ENCODE measurements around the gene ZSWIM1.
"Not testable (repeated sequence)": the region's sequence is repeated elsewhere in the genome, so short reads cannot be mapped to it uniquely, and the experiment has no call there.

Gene ZSWIM1

DNA sequence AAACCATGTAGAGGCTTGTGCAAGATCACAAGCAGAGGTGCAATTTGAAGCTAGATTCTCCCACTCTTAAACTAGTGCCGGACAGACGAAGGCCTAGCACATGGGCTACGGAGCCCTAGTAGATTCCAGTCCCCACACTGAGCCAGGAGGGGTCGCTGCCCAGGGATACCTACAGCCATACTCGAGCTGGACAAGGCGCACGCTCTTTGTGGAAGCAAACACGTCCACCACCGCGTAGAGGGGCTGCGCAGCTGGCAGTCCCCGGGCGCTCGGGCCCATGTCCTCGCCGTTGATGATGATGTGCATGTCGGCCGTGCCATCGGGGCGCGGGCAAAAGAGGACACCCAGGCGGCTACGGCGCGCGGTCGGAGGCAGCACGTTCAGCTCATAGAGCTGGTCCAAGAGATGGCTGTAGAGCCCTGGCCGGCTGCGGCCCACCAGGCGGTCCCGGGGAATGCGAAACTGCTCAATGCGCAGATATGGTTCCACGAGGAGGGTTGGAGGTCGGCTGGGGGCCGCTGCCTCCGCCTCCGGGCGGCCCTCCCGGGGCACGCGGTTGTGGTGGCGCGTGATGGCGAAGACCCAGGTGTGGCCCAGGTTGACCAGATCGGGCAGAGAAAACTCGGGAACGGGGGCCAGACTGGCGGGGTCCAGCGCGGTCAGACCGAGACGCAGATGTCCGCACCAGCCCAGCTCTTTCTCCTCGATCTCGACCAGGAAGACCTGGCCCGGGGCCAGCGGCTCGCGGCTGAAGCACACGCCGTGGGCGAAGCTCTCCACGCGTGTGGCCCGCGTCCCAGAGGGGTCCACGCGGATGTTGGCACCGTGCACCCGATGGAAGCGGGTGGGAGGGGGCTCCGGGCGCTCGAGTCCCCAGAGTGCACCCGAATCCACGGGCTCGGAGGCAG lies 9.3 kb downstream of the ZSWIM1 start:
- peak in 2 of 4 experiments; percentile 15 to 22 for DNase-seq

DNA sequence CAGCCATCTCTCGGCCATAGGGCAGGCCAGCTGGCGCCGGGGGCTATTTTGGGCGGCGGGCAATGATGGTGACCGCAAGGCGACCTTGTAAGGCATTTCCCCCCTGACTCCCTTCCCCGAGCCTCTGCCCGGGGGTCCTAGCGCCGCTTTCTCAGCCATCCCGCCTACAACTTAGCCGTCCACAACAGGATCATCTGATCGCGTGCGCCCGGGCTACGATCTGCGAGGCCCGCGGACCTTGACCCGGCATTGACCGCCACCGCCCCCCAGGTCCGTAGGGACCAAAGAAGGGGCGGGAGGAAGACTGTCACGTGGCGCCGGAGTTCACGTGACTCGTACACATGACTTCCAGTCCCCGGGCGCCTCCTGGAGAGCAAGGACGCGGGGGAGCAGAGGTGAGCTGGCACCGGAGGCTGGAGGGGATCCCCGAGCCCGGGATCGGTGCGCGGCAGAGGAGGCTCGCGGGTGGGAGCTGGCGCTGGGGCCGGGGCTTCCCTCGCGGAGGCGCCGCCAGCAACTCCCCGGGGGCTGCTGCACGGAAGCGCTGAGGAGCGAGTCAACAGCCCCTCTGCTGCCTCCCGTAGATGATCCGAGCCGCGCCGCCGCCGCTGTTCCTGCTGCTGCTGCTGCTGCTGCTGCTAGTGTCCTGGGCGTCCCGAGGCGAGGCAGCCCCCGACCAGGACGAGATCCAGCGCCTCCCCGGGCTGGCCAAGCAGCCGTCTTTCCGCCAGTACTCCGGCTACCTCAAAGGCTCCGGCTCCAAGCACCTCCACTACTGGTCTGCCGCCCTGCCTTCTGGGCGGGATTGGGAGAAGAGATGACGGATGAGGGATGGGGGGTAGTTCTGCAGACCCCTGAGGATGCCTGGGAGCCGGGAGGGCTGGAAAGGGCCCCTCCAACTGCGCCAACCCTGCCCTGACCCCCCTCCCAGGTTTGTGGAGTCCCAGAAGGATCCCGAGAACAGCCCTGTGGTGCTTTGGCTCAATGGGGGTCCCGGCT lies 10.3 kb downstream of the ZSWIM1 start, which contains the start of the genes CTSA and NEURL2:
Gene CTSA (plus strand): TSS at position 351 of the 999 bp plus-strand sequence. CDS start 234 bp downstream, at position 585.
Gene NEURL2 (minus strand): TSS at position 224 of the 999 bp plus-strand sequence. CDS start 217 bp downstream, at position 7.
- peak; percentile 61 to 73 (median 71) for DNase-seq

DNA sequence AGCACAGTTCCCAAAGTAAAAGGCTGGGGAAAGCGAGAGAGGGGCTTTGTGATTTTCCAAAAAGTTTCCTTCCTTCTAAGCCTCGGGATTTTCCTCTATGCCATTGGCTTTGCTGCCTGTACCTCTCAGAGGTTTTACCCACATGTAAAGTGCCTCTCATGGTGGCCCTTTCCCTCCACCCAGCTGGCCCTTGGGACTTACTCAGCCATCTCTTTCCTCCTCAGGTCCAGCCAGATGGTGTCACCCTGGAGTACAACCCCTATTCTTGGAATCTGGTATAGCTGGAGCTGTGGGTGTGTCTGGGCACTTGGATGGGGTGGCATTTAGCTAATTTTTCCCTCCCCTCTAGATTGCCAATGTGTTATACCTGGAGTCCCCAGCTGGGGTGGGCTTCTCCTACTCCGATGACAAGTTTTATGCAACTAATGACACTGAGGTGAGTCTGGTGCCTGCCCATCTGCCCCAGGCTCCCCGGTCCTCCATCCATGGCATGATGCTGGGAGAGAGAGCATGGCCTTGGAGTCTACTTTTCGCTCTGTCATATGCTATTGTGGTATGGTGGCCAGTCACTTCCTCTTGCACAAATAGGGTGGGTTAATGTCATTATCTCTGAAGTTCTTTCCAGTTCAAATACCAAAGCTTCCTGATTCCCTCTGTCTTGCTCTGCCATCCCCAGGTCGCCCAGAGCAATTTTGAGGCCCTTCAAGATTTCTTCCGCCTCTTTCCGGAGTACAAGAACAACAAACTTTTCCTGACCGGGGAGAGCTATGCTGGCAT lies 11.2 kb downstream of the ZSWIM1 start:
- no peak for DNase-seq

DNA sequence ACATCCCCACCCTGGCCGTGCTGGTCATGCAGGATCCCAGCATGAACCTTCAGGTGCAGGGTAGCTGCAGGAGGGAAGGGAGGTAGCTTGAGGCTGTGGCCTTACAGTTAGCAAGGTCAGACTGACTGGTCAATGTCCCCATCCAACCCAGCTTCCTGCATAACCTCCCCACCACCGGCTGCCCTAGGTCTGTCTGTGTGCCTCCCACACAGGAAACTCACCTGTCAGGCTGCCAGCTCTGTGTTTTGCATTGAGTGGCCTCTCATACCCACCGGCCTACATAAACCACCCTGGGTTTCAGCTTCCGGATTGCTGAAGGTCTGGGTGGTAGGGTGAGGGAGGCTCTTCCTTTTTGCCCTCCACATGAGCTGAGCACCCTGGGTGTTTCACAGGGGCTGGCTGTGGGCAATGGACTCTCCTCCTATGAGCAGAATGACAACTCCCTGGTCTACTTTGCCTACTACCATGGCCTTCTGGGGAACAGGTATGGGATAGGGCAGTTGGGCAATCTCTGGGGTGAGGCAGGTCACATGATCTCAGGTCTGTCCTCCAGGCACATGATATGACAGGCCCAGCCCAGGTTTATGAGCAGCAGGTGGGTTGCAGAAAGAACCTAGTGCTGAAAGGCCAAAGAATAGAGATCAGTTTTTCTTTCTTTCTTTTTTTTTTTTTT lies 11.9 kb downstream of the ZSWIM1 start:
- DNase-seq, result no peak

DNA sequence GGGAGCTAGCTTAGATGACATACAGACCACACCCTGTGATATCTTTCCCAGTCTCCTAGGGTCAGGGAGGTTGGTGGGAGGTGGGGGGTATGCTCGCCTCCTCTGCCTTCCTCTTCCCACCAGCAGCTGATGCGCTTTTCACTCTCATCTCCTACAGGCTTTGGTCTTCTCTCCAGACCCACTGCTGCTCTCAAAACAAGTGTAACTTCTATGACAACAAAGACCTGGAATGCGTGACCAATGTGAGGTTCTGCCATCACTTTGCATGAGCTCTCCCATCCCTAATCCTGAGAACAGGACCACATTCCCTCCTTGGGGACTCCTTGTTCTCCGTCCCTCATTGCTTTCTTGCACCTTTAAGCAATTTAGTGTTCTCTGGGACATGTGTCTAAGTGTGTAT lies 12.8 kb downstream of the ZSWIM1 start:
- DNase-seq, result no peak

DNA sequence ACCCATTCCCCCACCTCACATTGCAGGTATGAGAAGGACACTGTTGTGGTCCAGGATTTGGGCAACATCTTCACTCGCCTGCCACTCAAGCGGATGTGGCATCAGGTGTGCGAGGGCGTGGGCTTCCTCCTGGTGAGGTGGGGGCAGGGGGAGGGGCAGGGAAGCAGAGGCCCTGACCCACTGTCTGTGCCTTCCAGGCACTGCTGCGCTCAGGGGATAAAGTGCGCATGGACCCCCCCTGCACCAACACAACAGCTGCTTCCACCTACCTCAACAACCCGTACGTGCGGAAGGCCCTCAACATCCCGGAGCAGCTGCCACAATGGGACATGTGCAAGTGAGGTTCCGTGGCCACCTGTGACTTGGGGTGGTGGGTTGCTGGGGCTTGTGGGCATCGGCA lies 13.8 kb downstream of the ZSWIM1 start:
- no peak for DNase-seq

DNA sequence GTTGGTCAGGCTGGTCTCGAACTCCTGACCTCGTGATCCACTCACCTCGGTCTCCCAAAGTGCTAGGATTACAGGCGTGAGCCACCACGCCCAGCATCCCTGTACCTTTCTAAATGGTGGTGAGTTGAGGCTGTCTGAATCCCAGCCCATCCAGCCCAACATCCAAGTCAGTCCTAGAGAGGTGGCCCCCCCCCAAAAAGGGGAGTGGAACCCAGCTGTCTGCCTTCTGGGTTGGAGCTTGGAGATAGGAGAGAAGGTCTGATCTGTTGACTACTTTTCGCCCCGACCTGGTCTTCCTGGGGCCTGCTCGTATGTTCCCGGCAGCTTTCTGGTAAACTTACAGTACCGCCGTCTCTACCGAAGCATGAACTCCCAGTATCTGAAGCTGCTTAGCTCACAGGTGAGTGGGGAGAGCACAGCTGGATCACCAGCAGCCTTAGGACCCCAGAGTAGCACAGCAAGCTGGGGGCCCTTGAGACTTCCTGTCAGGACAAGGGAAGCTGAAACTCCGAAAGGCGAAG lies 15.7 kb downstream of the ZSWIM1 start:
- DNase-seq, result no peak

DNA sequence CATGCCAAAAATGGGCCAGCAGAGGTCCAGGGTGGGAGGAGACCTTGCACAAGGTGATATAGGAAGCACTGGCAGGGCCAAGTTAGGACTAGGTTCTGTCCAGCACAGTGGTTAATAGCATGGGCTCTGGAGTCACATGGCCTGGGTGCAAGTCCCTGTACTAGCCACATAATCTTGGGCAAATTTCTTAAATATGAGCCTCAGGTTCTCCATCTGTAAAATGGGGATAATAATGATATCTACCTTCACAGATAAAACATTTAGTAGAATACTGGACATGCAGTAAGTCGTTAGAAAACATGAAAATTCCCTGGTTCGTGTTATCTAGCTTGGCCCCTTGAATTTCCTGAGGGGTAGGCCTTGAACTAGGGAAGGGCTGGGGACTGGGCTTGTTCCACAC lies 16.3 kb downstream of the ZSWIM1 start:
- no peak for DNase-seq

DNA sequence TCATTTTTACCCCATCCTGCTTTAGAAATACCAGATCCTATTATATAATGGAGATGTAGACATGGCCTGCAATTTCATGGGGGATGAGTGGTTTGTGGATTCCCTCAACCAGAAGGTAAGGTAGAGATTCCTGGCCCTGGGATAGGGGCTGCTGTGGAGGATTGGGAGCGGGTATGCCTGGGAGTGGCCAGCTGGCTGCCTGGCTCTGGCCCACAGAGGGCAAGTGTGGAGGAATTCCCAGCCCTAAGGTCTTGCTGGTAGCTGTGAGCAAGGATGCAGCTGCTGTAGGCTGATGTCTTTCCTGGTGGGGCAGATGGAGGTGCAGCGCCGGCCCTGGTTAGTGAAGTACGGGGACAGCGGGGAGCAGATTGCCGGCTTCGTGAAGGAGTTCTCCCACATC lies 16.7 kb downstream of the ZSWIM1 start:
- DNase-seq, result no peak

DNA sequence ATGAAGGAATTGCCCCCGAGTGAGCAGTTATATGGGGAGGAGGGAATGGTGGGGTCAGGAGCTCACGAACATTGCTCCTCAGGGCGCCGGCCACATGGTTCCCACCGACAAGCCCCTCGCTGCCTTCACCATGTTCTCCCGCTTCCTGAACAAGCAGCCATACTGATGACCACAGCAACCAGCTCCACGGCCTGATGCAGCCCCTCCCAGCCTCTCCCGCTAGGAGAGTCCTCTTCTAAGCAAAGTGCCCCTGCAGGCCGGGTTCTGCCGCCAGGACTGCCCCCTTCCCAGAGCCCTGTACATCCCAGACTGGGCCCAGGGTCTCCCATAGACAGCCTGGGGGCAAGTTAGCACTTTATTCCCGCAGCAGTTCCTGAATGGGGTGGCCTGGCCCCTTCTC lies 17.3 kb downstream of the ZSWIM1 start:
- no peak for DNase-seq

DNA sequence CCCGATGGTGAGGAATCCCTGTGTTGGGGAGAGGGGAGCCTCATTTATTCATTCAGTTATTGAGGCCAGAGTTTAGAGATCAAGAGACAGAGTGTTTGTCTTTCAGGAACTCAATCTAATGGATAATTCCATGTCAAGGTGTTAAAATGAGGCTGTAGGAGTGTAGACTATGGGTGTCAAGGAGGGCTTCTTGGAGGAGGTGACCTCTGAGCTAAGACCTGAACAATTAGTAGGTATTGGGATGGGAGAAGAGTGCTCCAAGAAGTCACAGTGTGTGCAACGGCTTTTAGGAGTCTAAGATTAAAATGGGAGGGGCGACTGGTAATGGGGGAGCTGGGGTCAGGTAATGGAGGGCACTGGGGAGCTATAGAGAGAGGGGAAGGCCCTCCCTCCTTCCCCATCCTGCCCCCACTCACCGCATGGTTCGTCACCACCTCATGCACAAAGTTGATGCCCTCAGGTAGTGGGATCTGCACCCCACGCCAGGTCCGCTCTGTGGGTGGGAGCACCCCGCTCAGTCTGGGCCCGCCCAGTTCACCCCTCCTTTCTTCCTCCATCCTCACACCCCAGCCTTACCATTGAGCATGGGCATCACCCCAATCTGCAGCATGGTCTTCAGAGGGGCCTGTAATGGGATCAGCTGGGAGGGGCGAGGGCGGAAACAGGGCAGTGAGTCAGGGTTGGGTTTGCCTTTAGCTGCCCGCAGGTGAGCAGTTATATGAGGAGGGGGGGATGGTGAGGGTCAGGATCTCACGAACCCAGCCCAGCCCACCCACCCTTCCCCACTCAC lies 18.2 kb downstream of the ZSWIM1 start:
- no peak for DNase-seq

DNA sequence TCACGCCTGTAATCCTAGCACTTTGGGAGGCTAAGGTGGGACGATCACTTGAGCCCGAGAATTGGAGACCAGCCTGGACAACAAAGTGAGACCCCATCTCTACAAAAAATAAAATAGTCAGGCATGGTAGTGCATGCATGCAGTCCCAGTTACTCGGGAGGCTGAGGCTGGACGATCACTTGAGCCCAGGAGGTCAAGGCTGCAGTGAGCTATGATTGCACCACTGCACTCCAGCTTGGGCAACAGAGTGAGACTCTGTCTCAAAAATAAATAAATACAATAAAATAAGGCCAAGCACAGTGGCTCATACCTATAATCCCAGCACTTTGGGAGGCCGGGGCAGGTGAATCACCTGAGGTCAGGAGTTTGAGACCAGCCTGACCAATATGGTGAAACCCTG lies 20.3 kb downstream of the ZSWIM1 start:
- DNase-seq, result not testable (repeated sequence)

DNA sequence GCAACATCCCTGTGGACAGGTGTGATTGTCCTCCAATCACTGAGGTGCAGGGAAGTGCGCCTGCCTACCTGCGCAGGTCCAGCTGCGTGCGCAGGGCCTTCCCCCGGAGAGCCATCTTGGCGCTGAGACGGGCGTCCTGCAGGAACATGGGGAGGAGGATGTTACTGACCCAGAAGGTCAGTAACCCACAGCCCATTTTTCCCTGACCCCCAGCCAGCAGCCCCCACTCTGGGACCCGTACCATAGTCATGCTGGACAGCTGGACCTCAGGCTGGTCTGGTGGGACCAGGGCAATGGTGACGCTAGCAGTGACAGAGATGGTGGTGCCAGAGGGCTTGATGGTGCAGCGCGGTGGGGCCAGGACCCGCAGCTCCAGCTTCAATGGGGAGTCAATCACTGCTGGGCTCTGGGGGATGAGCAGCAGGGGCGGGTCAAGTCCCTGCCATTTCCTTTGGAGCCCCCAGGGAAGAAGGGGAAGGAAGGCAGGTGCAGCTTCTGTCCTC lies 21.2 kb downstream of the ZSWIM1 start:
- DNase-seq, result no peak

DNA sequence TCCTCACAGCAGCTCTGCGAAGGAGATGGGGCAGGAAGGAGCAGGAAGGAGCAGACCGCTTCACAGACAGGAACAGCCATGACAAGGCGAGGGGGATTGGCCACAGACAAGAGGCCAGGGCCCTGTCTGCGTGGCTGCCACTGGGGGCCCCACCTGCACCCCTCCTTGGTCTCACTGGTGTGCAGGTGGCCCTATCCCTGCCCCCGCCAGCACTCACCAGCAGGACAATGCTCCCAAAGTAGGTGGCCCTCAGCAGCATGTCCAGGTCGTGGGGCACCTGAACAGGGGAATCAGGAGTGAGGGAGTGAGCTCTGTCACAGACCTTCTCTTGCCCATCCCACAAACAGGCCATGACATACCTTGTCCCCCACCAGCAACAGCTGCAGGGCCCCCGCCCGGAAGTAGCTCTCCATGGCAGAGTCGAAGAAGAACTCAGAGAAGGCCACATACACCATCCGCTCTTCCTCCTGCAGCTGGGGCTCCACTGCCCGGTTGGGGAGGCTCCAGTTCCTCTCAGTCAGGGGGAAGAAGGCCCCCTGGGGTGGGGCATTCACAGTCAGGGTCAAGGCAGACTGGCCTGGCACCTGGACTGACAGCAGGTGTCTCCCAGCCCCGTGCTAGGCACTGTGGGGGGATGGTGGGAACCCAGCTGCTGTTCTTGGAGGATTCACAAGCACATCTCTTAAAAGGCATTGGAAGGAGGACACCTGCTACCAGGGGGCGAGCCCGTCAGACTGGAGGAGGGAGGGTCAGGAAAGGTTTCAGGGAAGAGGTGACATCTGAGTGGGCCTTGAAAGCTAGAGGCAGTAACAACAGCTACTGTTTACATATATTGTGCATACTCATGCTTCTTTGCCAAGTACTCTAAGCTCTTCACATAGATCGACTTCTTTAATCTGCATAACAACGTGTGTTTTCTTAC lies 23.8 kb downstream of the ZSWIM1 start:
- no peak for DNase-seq

DNA sequence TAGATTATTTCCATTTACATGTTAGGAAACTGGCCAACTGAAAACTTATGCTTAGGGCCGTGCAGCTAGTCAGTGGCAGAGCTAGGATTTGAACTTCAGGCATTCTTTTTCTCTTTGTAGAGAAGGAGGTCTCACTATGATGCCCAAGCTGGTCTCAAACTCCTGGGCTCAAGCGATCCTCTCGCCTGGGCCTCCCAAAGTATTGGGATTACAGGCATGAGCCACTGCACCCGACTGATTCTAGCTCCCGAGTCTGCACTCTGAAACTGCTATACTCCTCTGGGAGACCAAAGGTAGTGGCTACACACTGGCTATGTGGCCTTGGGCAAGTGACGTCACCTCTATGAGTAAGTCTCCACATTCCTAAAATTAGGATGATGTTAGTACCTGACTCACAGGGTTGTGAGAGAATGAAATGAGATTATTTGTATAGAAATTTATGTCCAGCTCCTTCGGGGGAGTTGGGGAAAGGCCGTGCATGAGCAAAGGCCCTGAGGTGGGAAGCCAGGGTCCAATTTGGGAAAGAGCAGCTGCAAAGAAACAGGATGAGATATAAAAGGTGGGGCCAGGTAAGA lies 24.6 kb downstream of the ZSWIM1 start:
- DNase-seq, result no peak

DNA sequence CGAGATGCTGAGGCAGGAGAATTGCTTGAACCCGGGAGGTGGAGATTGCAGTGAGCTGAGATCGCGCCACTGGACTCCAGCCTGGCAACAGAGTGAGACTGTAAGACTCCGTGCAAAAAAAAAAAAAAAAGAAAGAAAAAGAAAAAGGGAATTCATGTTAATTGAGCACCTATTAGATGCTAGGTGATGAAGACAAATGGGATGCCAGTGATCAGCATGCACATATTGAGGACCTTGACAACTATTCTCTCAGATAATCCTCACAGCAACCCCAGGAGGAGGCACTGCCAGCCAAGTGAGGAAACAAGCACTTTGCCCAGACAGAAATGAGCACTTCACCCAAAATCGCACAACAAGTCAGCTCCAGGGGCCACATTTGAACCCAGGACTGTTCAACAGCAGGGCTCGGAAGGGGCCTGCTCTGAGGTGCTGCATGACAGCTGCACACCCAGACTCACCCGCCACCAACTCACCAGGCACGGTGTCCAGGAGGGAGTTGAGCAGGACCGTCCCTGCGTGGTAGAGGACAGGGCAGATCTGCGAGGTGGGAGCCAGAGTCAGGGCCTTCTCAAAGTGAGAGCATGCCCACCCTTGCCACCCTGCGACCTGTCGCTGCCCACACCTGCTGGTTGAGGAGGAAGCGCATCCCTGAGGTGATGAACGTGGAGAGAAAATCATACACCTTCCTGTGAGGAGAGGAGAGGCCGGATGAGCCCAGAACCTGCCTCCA lies 26.4 kb downstream of the ZSWIM1 start:
- no peak for DNase-seq

DNA sequence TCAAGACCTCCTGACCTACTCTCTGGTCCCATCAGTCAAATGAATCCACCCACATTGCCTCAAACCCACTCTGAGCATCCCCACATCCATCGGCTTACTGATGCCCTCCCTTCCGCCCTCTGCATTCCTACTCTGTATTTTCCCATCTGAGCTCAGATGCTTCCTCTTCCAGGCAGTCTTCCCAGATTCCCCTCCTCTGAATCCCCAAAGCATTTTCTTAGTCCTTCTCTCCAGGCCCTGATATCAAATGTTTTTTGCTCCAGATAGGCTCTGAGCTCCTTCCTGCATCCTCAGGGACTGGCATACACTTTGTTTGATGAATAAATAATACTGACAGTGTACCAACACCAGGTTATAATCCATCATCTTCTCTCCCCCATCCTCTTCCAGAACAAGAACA lies 27.1 kb downstream of the ZSWIM1 start:
- DNase-seq, result no peak

DNA sequence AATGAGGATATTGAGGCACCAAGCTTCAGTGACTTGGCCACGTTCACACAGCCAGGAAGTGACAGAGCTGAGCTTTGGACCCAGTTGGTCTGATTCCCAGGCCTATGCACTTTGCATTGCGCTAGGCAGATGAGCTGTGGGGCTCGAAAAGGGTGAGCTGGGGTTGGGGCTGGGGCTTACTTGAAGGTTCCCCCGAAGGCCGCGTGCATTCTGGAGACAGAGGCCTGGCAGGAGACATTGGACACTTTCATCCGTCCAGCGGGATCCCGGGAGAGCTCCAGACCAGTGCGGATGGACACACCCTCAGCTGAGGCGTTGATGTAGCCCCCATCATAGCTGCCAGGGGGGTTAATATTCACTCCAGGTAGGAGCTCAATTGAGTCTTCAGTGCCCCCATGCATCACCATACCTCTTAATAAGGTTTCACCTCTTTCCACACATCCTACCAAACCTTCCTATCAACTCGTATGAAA lies 28.3 kb downstream of the ZSWIM1 start:
- DNase-seq, result no peak

All from activated naive CD4-positive, alpha-beta T cell (primary cell).